ENCODE measurements around the gene SLC16A3. TPM values are rescaled to one million over a fixed set of nuclear protein-coding genes. Genes with fewer than 3 reads are reported as not detected.

Gene SLC16A3
- total RNA-seq, 2 donors from 2014 or later = 2.0 to 5.4 TPM

DNA sequence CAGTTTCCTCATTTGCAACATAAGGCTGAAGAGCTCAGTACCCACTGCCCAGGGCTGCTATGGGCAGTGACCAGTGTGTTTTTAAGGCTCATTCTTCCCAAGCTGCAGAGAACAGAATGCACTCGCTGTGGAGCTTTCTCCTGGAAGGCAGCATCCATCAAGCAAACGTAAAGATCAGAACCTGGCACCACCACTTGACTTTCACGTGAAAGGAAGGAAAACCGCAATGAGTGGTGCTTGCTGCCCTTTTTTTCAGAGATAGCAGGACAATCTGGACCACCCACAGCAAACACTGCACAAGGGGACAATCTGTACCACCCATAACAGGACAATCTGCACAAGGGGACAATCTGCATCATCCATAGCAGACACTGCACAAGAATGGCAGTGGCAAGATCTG is 33.5 kb downstream of the SLC16A3 start:
- Histone ChIP-seq H3K27me3 (no peaks in the 10 kb centered on the region), H3K4me1 (peaks cover 23% of the 10 kb centered on the region), H3K4me3 (no peak overlapping the region), H3K9me3 (no peaks in the 10 kb centered on the region), H3K27ac (no peak overlapping the region), H3K36me3 (replicated peaks in 1 of 2; ENCODE audit: insufficient read depth in 1 of 2, low read depth in 2 of 2) (peaks cover 18 to 31% of the 10 kb centered on the region in 2 donors)
- DNase-seq = no peak
- TF ChIP-seq POLR2A (IDR thresholded peaks at IDR 0.05) (no peak), CTCF (IDR thresholded peaks at IDR 0.05) (no peak)
- WGBS, 2 donors = 70 to 74% methylated on average over 4 of the region's 4 CpGs
- ATAC-seq = no peak
- intact Hi-C loops (cut with DNase I) = no loop called here

GRCh38 chr17:82263641-82264040 is 34.8 kb downstream of the SLC16A3 start:
- Histone ChIP-seq H3K4me3 (no peak overlapping the region), H3K27me3 (no peaks in the 10 kb centered on the region), H3K4me1 (peaks cover 36% of the 10 kb centered on the region), H3K27ac (peak overlapping the region in 1 of 4 donors; percentile 23), H3K9me3 (no peaks in the 10 kb centered on the region), H3K36me3 (replicated peaks in 1 of 2; ENCODE audit: insufficient read depth in 1 of 2, low read depth in 2 of 2) (peaks cover 18 to 28% of the 10 kb centered on the region in 2 donors)
- intact Hi-C loops (cut with DNase I) = no loop called here
- DNase-seq (no peak), ATAC-seq (no peak)
- TF ChIP-seq POLR2A (IDR thresholded peaks at IDR 0.05) = no peak
- 79 to 86% methylated on average over 8 to 9 of the region's 9 CpGs for WGBS, 2 donors

GRCh38 chr17:82266142-82266541 is 37.3 kb downstream of the SLC16A3 start:
- Histone ChIP-seq H3K27ac (peak overlapping the region in 3 of 4 donors; percentile 98 to 100 (median 98)), H3K36me3 (replicated peaks in 1 of 2; ENCODE audit: insufficient read depth in 1 of 2, low read depth in 2 of 2) (peaks cover 14 to 18% of the 10 kb centered on the region in 2 donors), H3K27me3 (no peaks in the 10 kb centered on the region), H3K4me1 (peaks cover 61% of the 10 kb centered on the region), H3K9me3 (no peaks in the 10 kb centered on the region), H3K4me3 (no peak overlapping the region)
- no peak for ATAC-seq
- intact Hi-C loops (cut with DNase I) = no loop called here
- WGBS, 2 donors = 86 to 89% methylated on average over 10 of the region's 10 CpGs
- DNase-seq = no peak
- TF ChIP-seq POLR2A (IDR thresholded peaks at IDR 0.05) (no peak), CTCF (IDR thresholded peaks at IDR 0.05) (no peak)

DNA sequence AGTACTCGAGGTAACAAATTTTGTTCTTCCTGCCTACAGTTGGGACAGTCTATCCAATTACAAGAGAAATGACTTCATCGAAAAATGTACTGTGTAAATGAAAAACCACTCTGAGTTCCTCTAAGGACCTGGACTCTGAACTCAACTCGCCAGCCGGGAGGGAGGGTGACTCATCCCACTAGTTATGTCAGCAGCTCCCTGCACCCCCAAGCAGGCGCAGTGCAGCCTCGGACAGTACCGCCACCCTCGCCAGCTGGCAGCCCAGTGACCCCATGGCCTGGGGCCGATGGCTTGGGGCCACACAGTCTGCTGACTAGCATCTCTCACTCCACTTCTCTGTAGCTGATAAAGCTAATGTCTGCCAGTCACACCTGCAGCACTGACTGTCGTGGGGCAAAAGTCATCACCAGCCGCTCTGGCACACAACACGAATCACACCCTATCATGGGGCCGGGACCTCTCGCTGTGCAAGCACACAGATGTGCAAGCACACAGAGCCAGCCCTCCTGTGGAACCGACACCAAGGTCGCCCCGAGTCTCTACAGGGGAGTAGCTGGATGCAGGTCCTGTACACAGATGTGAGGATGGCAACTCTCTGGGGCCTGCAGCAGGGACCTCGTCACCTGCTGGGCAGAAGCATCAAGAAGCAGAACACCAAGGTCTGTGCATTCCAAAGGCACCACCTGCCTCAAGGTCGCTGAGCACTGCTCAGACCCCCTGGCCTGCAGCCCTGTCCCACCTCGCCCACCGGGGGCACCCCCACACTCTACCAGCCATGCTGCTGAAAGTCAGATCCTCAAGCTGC is 38.9 kb downstream of the SLC16A3 start:
- ATAC-seq (peak; percentile 96), DNase-seq (peak; percentile 96 to 98 (median 97))
- Histone ChIP-seq H3K4me3 (no peak overlapping the region), H3K27ac (peak overlapping the region; percentile 98 to 100 (median 98)), H3K36me3 (replicated peaks in 1 of 2; ENCODE audit: insufficient read depth in 1 of 2, low read depth in 2 of 2) (peaks cover 8 to 18% of the 10 kb centered on the region in 2 donors), H3K27me3 (no peaks in the 10 kb centered on the region), H3K4me1 (peaks cover 75% of the 10 kb centered on the region), H3K9me3 (no peaks in the 10 kb centered on the region)
- WGBS, 2 donors = 7 to 14% methylated on average over 6 to 21 of the region's 21 CpGs
- intact Hi-C loops (cut with DNase I) = no loop called here
- TF ChIP-seq CTCF (IDR thresholded peaks at IDR 0.05) = no peak
- TF ChIP-seq POLR2A (IDR thresholded peaks at IDR 0.05) = peak in 1 of 3 donors; percentile 27

GRCh38 chr17:82269138-82269881 is 40.5 kb downstream of the SLC16A3 start:
- ATAC-seq (no peak), DNase-seq (no peak)
- H3K27me3 ChIP-seq = no peaks in the 10 kb centered on the region
- H3K36me3 ChIP-seq (replicated peaks in 1 of 2; ENCODE audit: insufficient read depth in 1 of 2, low read depth in 2 of 2) = peaks cover 6 to 8% of the 10 kb centered on the region in 2 donors
- TF ChIP-seq CTCF (IDR thresholded peaks at IDR 0.05) (no peak), POLR2A (IDR thresholded peaks at IDR 0.05) (no peak)
- peaks cover 77% of the 10 kb centered on the region for H3K4me1 ChIP-seq
- WGBS, 2 donors = 47 to 51% methylated on average over 10 of the region's 10 CpGs
- no peak overlapping the region for H3K4me3 ChIP-seq
- peak overlapping the region; percentile 53 to 100 (median 98) for H3K27ac ChIP-seq
- H3K9me3 ChIP-seq = no peaks in the 10 kb centered on the region
- intact Hi-C loops (cut with DNase I) = no loop called here

All from body of pancreas (tissue), 4 donors.